H1 (cell line): ENCODE results near the gene RLN1. TPM values are rescaled to one million over a fixed set of nuclear protein-coding genes. Genes with fewer than 3 reads are reported as not detected.

Experiments
- CTCF ChIA-PET: fragments of 300-600 bp; sonication (Branson Sonifier 250); formaldehyde crosslinking; loops from one replicate; lab custom pipeline; 2021; ENCODE audit not compliant: partially characterized antibody; lab: Charles Lee
- POLR2A ChIA-PET: fragments of 300-600 bp; sonication (Branson Sonifier 250); formaldehyde crosslinking; loops from one replicate; lab custom pipeline; 2021; ENCODE audit warnings: inconsistent platforms; ENCODE audit not compliant: partially characterized antibody; lab: Charles Lee
- DNase-seq, 2 experiments: peaks; one replicate each; pipeline versions ENCODE4 v3.0.0 to v3.0.0-alpha.2; 2010 to 2022; ENCODE audit warnings: low spot score in 2 of 2, low read depth in 1 of 2, mixed read lengths in 1 of 2
- FAIRE-seq: peaks from 2 replicates; lab custom pipeline; 2011; peaks lifted over from hg19 to GRCh38; lab: Jason Lieb, UNC
- H2AFZ ChIP-seq: 2 replicates; pipeline ENCODE4 v1.8.1; 2012; ENCODE audit warnings: low read length, inconsistent platforms
- H2AK5ac ChIP-seq: 2 replicates; pipeline ENCODE4 v1.6.1; 2013; ENCODE audit warnings: low read depth, low read length
- H2BK120ac ChIP-seq: replicated peaks from 2 replicates; pipeline ENCODE3; 2013; ENCODE audit warnings: low read depth, low read length, inconsistent platforms
- H2BK12ac ChIP-seq: 2 replicates; pipeline ENCODE4 v1.6.1; 2013; ENCODE audit warnings: low read depth, low read length
- H2BK15ac ChIP-seq: 2 replicates; pipeline ENCODE4 v1.6.1; 2013; ENCODE audit warnings: low read length
- H2BK20ac ChIP-seq: 2 replicates; pipeline ENCODE4 v1.6.1; 2013; ENCODE audit warnings: low read length
- H2BK5ac ChIP-seq: 2 replicates; pipeline ENCODE4 v1.6.1; 2013; ENCODE audit warnings: low read depth, low read length
- H3K14ac ChIP-seq: 2 replicates; pipeline ENCODE4 v1.6.1; 2013; ENCODE audit warnings: inconsistent platforms; ENCODE audit not compliant: insufficient read length
- H3K18ac ChIP-seq: 2 replicates; pipeline ENCODE4 v1.6.1; 2013; ENCODE audit warnings: low read length; ENCODE audit errors: extremely low read depth
- H3K23ac ChIP-seq: 2 replicates; pipeline ENCODE4 v1.6.1; 2013; ENCODE audit warnings: inconsistent platforms; ENCODE audit not compliant: insufficient read length
- H3K23me2 ChIP-seq: 2 replicates; pipeline ENCODE4 v1.6.1; 2013; ENCODE audit warnings: low read depth, low read length
- H3K27ac ChIP-seq: 2 replicates; pipeline ENCODE4 v1.6.1; 2011; ENCODE audit warnings: low read depth, low read length, inconsistent platforms
- H3K27me3 ChIP-seq, 4 experiments: replicated peaks in 1 of 4; 1 replicate in 1 of 4; 2 replicates in 3 of 4; pipeline versions ENCODE4 v1.6.1 to v1.8.1; 2011 to 2013; ENCODE audit warnings: low read length in 3 of 4, mild to moderate bottlenecking in 3 of 4, inconsistent platforms in 2 of 4, mixed read lengths in 2 of 4, moderate library complexity in 1 of 4; ENCODE audit not compliant: control insufficient read depth in 3 of 4, insufficient read depth in 3 of 4; ENCODE audit errors: extremely low read depth in 1 of 4
- H3K36me3 ChIP-seq, 4 experiments: 2 replicates each; pipeline versions ENCODE4 v1.6.1 to v1.8.1; 2011 to 2013; ENCODE audit warnings: mild to moderate bottlenecking in 4 of 4, low read length in 3 of 4, moderate library complexity in 2 of 4, control low read depth in 1 of 4, inconsistent platforms in 1 of 4; ENCODE audit not compliant: insufficient read depth in 4 of 4, control insufficient read depth in 2 of 4
- H3K4ac ChIP-seq: replicated peaks from 2 replicates; pipeline ENCODE3; 2013; ENCODE audit warnings: low read length, low read depth, mixed read lengths, inconsistent platforms; ENCODE audit not compliant: insufficient read length
- H3K4me1 ChIP-seq, 4 experiments: replicated peaks in 1 of 4; 1 replicate in 1 of 4; 2 replicates in 3 of 4; pipeline versions ENCODE4 v1.6.1 to v1.8.1; 2011 to 2013; ENCODE audit warnings: low read length in 3 of 4, inconsistent platforms in 2 of 4, mixed read lengths in 1 of 4; ENCODE audit not compliant: insufficient read depth in 4 of 4, control insufficient read depth in 3 of 4
- H3K4me2 ChIP-seq, 2 experiments: 2 replicates each; pipeline versions ENCODE4 v1.6.1 to v1.8.1; 2011 to 2013; ENCODE audit warnings: low read depth in 2 of 2, low read length in 2 of 2, control low read depth in 1 of 2, inconsistent platforms in 1 of 2, mild to moderate bottlenecking in 1 of 2; ENCODE audit not compliant: insufficient read depth in 1 of 2
- H3K4me3 ChIP-seq, 4 experiments: fragments of 200-600, 300-600 bp in 1 of 4; sonication (generic), shearing (Covaris generic), sonication (Bioruptor Twin) in 1 of 4; 2 replicates each; pipeline versions ENCODE4 v1.5.1 to v1.8.1; 2011 to 2016; ENCODE audit warnings: low read length in 4 of 4, low read depth in 3 of 4, control low read depth in 2 of 4, inconsistent platforms in 2 of 4, mild to moderate bottlenecking in 2 of 4, mixed read lengths in 1 of 4, moderate library complexity in 1 of 4; ENCODE audit not compliant: insufficient read depth in 2 of 4; ENCODE audit errors: extremely low read depth in 1 of 4
- H3K56ac ChIP-seq: replicated peaks from 2 replicates; pipeline ENCODE3; 2013; ENCODE audit warnings: low read depth, mild to moderate bottlenecking, mixed read lengths, low read length, inconsistent platforms; ENCODE audit not compliant: insufficient read length
- H3K79me1 ChIP-seq: 2 replicates; pipeline ENCODE4 v1.6.1; 2013; ENCODE audit warnings: low read depth, low read length, control low read depth
- H3K79me2 ChIP-seq, 2 experiments: 2 replicates each; pipeline versions ENCODE4 v1.6.1 to v1.8.1; 2012 to 2013; ENCODE audit warnings: low read length in 2 of 2, mild to moderate bottlenecking in 2 of 2, inconsistent platforms in 1 of 2; ENCODE audit not compliant: insufficient read depth in 2 of 2, control insufficient read depth in 1 of 2
- H3K9ac ChIP-seq, 4 experiments: replicated peaks in 1 of 4; 1 replicate in 1 of 4; 2 replicates in 3 of 4; pipeline versions ENCODE4 v1.6.1 to v1.8.1; 2011 to 2013; ENCODE audit warnings: low read depth in 3 of 4, low read length in 3 of 4, control low read depth in 2 of 4, mild to moderate bottlenecking in 2 of 4, moderate library complexity in 2 of 4, inconsistent platforms in 1 of 4; ENCODE audit errors: extremely low read depth in 1 of 4
- H3K9me3 ChIP-seq, 2 experiments: 2 replicates each; pipeline versions ENCODE4 v1.6.1 to v1.8.1; 2012 to 2013; ENCODE audit warnings: mild to moderate bottlenecking in 2 of 2, moderate library complexity in 2 of 2, control low read depth in 1 of 2, inconsistent platforms in 1 of 2, low read depth in 1 of 2, low read length in 1 of 2, mixed read lengths in 1 of 2; ENCODE audit not compliant: insufficient read depth in 2 of 2
- H4K20me1 ChIP-seq, 2 experiments: replicated peaks in 1 of 2; 2 replicates each; pipeline versions ENCODE3 to v1.8.1; 2011 to 2013; ENCODE audit warnings: inconsistent platforms in 2 of 2, low read length in 2 of 2, mild to moderate bottlenecking in 1 of 2; ENCODE audit not compliant: insufficient read depth in 2 of 2, control insufficient read depth in 1 of 2
- H4K5ac ChIP-seq: 2 replicates; pipeline ENCODE4 v1.6.1; 2013; ENCODE audit warnings: low read length, low read depth, mixed read lengths, inconsistent platforms; ENCODE audit not compliant: insufficient read length
- H4K8ac ChIP-seq: 2 replicates; pipeline ENCODE4 v1.8.0; 2013; ENCODE audit warnings: mild to moderate bottlenecking, moderate library complexity, low read length, inconsistent platforms; ENCODE audit not compliant: insufficient read depth; ENCODE audit errors: extremely low read depth
- H4K91ac ChIP-seq: replicated peaks from 2 replicates; pipeline ENCODE3; 2013; ENCODE audit warnings: low read length, mixed read lengths, inconsistent platforms; ENCODE audit not compliant: insufficient read length
- CBX5 ChIP-seq: fragments of 300-800, 300-1000 bp; sonication (generic); IDR thresholded peaks from 2 replicates; pipeline ENCODE4 v1.7.1; 2016; ENCODE audit warnings: antibody characterized with exemption, low read length, low read depth
- EZH2 ChIP-seq: fragments of 200-600 bp; sonication (generic); IDR thresholded peaks from 2 replicates; pipeline ENCODE4 v1.7.1; 2012; ENCODE audit warnings: low read depth, mild to moderate bottlenecking, moderate library complexity, low read length, inconsistent platforms; ENCODE audit not compliant: severe bottlenecking
- KDM5A ChIP-seq: fragments of 200-600 bp; IDR thresholded peaks from 2 replicates; pipeline ENCODE4 v1.7.1; 2012; ENCODE audit warnings: mild to moderate bottlenecking, low read length, inconsistent platforms, mixed read lengths
- SP1 ChIP-seq: IDR thresholded peaks from 2 replicates; pipeline ENCODE4 v1.6.1; 2011; ENCODE audit warnings: low read depth, low read length
- SP2 ChIP-seq: IDR thresholded peaks from 2 replicates; pipeline ENCODE4 v1.6.1; 2012; ENCODE audit warnings: mild to moderate bottlenecking, low read length, inconsistent platforms
- TCF12 ChIP-seq: IDR thresholded peaks from 2 replicates; pipeline ENCODE4 v1.6.1; 2011; ENCODE audit warnings: low read depth, mild to moderate bottlenecking, low read length
- TEAD4 ChIP-seq: IDR thresholded peaks from 2 replicates; pipeline ENCODE4 v1.6.1; 2012; ENCODE audit warnings: low read depth, low read length, inconsistent platforms, mixed read lengths
- USF2 ChIP-seq: IDR thresholded peaks from 2 replicates; pipeline ENCODE4 v1.6.1; 2011; ENCODE audit warnings: low read length, improper control_type of control experiment
- YY1 ChIP-seq: IDR thresholded peaks from 2 replicates; pipeline ENCODE4 v1.6.1; 2011; ENCODE audit warnings: low read depth, mild to moderate bottlenecking, low read length
- WGBS, 2 experiments: shearing (Covaris generic) in 1 of 2; methylation state at CpG; one replicate each; pipeline versions ENCODE4 v1.1.6 to v1.1.7; 2013 to 2015; ENCODE audit warnings: low lambda C conversion rate in 2 of 2, mixed read lengths in 2 of 2, inconsistent platforms in 1 of 2, low coverage in 1 of 2, missing lambda C conversion rate in 1 of 2; ENCODE audit not compliant: insufficient replicate concordance in 2 of 2, insufficient coverage in 1 of 2, insufficient read length in 1 of 2; ENCODE audit errors: extremely low coverage in 1 of 2, missing lambda C conversion rate in 1 of 2; 5-methylcytosine and 5-hydroxymethylcytosine counted together
- polyA plus RNA-seq, 7 experiments: library from polyadenylated mRNA; depleted of rRNA in 3 of 7; stranded (reverse) in 5 of 7; unstranded in 2 of 7; fragments of >200 nt in 5 of 7; fragments of 200-250 nt in 2 of 7; gene quantifications; 1 replicate in 5 of 7; 2 replicates in 1 of 7; 4 replicates in 1 of 7; pipeline versions ENCODE4 v1.2.1 to v1.2.3, GENCODE V29; 2011 to 2013; ENCODE audit warnings: missing spikeins in 2 of 7, mixed read lengths in 2 of 7
- total RNA-seq: library from RNA; stranded (reverse); fragmentation: NEBNext Ultra II Directional; extraction: Animal tissue kit (Norgen Biotek cat#: 25700); gene quantifications from 2 replicates; pipeline ENCODE4 v1.2.1, GENCODE V29; 2021

RLN1 gene
- total and polyA plus RNA-seq, 2 of the 8 experiments (the other 6 are each of a cell fraction or from before 2014, with no cell fraction given) = 0.51 to 0.80 TPM

- H3K9me3 ChIP-seq = no peaks in the 10 kb centered on the region; a peak in 1 of 4 replicates
- WGBS, 2 experiments = 86% methylated on average over 3 of the region's 3 CpGs; no CpG with 5 or more reads in 1 of the 2 experiments
- H2BK5ac ChIP-seq = no peak overlapping the region
- H4K5ac ChIP-seq = no peak overlapping the region
- no peak overlapping the region for H2BK20ac ChIP-seq
- H3K4me1 ChIP-seq = no peaks in the 10 kb centered on the region
- H4K20me1 ChIP-seq = no peaks in the 10 kb centered on the region
- POLR2A ChIA-PET = interaction anchor here (0.7 kb wide), 1 partner anchor 11 kb away, joined by 3 read pairs; no protein-coding TSS in a partner anchor
- H3K23ac ChIP-seq = no peak overlapping the region
- H3K56ac ChIP-seq = no peak overlapping the region
- H3K27me3 ChIP-seq = no peaks in the 10 kb centered on the region
- CTCF ChIA-PET = interaction anchor here (1.2 kb wide), 1 partner anchor 40 kb away, joined by 3 read pairs; no protein-coding TSS in a partner anchor
- peak; percentile 19 for FAIRE-seq
- no peak for DNase-seq
- no peak overlapping the region for H3K4me3 ChIP-seq
- H3K23me2 ChIP-seq = no peaks in the 10 kb centered on the region
- H3K36me3 ChIP-seq = no peaks in the 10 kb centered on the region; a peak in 1 of 8 replicates
- no peak overlapping the region for H2AK5ac ChIP-seq
- no peak overlapping the region for H4K91ac ChIP-seq
- H3K79me2 ChIP-seq = no peaks in the 10 kb centered on the region
- no peak overlapping the region for H2BK120ac ChIP-seq
- no peak for TF ChIP-seq SP1
- no peak for TF ChIP-seq TEAD4
- TF ChIP-seq KDM5A = no peak
- no peak for TF ChIP-seq CBX5
- no peak for TF ChIP-seq USF2
- no peak for TF ChIP-seq TCF12
- no peak for TF ChIP-seq YY1
- TF ChIP-seq EZH2 = no peak
- TF ChIP-seq SP2 = no peak
- no peak overlapping the region for H2AFZ ChIP-seq
- H3K18ac ChIP-seq = no peak overlapping the region
- no peak overlapping the region for H3K14ac ChIP-seq
- H3K79me1 ChIP-seq = no peaks in the 10 kb centered on the region
- no peak overlapping the region for H3K9ac ChIP-seq
- H4K8ac ChIP-seq = no peak overlapping the region
- no peak overlapping the region for H2BK15ac ChIP-seq
- no peak overlapping the region for H3K4me2 ChIP-seq
- H3K4ac ChIP-seq = no peak overlapping the region
- H2BK12ac ChIP-seq = no peak overlapping the region
- no peak overlapping the region for H3K27ac ChIP-seq
Measured at GRCh38 chr9:5361326-5362010, 21.8 kb upstream of the RLN1 start.
